HG03378 (cell line): ENCODE results near the gene DNTTIP2.
"Not testable (repeated sequence)": the region's sequence is repeated elsewhere in the genome, so short reads cannot be mapped to it uniquely, and the experiment has no call there.

ENCODE experiments used
- ATAC-seq: cut with Tn5 transposase; IDR thresholded peaks from one replicate; pipeline ENCODE4 v1.9.1; 2021; ENCODE audit warnings: mild to moderate bottlenecking, moderate library complexity; ENCODE audit not compliant: unreplicated experiment

The DNTTIP2 gene

DNA sequence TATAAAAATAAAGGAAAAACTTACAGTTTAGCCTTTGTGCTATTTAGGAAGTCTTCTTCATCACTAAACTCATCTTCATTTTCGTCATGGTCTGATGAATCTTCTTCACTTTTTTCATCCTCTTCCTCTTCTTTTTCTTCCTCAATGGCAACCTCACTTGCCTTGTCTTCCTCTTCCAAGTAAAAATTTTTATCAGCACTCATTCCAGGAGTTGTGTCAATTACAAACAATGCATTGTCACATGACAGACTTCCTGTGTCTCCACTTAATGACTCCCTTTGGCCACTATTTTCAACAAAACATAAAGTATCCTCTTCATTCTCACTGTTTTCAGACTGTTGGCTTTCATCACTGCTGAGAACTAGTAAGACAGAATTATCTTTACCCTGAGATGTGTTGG is 2.8 kb downstream of the DNTTIP2 start:
- no peak for ATAC-seq

DNA sequence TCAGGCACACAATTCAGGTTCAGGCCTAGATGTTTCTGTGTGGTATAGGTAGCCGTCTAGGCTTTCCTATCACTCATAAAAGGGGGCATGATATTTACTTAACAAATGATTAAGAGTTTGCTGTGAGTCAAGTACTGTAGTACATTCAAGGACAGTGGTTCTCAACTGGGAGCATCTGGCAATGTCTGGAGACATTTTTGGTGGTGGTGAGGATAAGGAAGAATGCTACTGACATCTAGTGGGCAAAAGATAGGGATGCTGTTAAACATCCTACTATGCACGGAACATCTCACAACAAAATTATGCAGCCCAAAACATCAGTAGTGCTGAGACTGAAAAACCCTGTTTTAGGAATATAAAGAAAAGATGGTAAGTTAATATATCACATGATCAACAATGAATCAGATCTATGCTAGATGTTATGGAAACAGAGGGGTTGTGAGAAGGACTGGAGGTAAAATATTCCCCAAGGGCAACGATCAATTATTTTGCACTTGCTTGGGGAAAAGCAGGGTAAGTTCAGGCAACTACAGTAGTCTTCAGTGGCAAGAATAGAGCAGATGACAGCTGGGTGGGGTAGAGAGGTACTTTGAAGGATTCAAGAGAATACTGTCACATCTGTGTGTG is 4.9 kb downstream of the DNTTIP2 start:
- ATAC-seq: no peak

DNA sequence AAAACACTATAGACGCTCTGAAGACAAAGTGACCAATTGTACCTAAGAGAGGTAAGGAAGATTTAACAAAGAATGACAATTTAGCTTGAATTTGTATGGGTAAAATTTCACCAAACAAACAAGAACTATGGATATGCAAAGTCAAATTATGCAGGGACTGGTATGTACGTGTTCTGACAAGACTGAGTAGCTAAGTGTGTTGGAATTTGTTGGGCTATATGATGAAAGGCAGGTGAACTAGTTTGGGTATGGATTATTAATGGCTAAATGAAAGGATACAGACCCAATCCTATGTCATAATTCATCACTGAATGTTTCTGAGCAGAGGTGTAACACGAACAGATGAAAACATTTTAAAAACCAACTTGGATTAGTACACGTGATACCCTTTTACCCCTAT is 7.6 kb downstream of the DNTTIP2 start:
- ATAC-seq: no peak

DNA sequence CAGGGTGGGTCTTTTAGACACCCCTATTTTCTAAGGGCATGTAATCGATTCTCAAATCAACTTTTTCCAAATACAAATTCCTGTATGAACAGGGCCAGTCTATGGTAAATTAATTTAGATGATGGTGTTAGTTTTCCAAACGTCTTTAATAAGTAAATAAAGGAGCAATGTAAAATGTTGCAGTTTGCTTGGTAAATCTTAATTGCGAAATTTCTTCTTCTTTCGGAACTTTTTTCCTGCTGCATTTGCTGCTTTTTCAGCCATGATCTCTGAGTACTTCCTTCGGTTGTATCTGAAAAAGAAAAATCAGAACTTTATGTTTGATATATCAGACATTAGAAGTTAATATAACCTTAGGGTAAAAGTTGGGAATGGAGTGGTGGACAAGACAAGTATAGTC is 9.4 kb downstream of the DNTTIP2 start:
- ATAC-seq: no peak

DNA sequence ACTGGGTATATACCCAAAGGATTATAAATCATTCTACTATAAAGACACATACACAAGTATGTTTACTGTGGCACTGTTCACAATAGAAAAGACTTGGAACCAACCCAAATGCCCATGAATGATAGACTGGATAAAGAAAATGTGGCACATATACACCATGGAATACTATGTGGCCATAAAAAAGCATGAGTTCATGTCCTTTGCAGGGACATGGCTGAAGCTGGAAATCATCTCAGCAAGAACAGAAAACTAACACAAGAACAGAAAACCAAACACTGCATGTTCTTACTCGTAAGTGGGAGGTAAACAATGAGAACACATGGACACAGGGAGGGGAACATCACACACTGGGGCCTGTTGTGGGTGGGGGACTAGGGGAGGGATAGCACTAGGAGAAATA is 10.5 kb downstream of the DNTTIP2 start:
- not testable (repeated sequence) for ATAC-seq

DNA sequence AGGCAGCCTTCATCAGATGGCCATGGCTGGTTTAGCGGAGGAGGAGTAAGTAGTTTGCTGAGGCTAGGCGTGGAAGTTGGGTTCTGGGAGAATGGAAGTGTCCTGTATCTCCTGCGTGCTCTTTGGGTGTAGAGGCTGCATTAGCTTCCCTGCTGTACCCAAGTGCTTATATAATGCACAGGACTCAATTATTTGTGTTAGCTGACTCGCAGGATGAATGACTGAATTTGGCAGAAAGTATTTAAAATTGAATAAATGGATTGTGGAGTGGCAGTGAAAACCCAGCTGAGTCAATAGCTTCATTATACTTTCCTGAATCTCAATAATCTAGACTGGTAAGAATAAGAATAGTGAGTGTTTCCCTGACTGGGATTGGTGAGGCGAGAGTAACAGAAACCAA is 13.8 kb downstream of the DNTTIP2 start:
- ATAC-seq: no peak

DNA sequence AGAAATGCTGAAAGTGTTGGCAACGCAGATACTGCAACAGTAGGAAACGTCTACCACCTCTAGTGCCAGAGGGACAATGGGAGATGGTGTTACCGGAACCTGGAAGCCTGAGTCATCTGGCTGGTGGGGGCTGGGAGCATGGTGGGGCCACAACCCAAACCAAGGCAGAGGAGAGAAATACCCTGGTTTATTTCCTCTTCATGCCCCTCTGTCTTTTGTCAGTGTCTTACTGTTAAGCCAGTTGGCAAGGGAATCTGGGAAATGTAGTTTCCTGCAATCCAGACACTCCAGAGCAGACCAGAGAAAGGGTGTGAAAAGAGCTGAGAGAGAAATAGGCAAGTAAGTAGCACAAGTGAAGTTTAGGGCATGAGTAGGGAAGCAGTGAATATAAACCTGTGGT is 14.8 kb downstream of the DNTTIP2 start:
- no peak for ATAC-seq

DNA sequence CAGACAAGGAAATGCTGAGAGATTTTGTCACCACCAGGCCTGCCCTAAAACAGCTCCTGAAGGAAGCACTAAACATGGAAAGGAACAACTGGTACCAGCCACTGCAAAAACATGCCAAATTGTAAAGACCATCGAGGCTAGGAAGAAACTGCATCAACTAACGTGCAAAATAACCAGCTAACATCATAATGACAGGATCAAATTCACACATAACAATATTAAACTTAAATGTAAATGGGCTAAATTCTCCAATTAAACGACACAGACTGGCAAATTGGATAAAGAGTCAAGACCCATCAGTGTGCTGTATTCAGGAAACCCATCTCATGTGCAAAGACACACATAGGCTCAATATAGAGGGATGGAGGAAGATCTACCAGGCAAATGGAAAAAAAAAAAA is 21.4 kb downstream of the DNTTIP2 start:
- not testable (repeated sequence) for ATAC-seq

DNA sequence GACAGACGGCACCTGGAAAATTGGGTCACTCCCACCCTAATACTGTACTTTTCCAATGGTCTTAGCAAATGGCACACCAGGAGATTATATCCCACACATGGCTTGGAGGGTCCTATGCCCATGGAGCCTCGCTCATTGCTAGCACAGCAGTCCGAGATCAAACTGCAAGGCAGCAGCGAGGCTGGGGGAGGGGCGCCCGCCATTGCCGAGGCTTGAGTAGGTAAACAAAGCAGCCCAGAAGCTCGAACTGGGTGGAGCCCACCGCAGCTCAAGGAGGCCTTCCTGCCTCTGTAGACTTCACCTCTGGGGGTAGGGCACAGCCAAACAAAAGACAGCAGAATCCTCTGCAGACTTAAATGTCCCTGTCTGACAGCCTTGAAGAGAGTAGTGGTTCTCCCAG is 23.0 kb downstream of the DNTTIP2 start:
- ATAC-seq: not testable (repeated sequence)

DNA sequence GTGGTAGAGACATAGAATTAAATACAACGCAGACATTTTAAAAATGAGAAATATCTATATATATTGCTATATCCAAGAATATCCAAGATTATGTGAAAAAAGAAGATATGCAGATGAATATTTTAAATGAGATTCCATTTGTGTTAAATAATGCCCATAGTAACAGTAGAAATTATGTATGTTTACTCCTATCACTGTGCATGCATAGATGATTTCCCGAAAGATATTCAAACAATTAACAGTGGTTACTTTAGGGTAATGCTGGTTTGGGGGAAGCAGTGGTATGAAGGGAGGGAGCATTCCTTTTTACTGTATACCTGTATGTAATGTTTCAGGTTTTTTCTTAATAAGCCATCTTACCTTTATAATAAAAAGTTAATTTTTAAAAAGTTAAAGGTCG is 25.1 kb downstream of the DNTTIP2 start:
- no peak for ATAC-seq

DNA sequence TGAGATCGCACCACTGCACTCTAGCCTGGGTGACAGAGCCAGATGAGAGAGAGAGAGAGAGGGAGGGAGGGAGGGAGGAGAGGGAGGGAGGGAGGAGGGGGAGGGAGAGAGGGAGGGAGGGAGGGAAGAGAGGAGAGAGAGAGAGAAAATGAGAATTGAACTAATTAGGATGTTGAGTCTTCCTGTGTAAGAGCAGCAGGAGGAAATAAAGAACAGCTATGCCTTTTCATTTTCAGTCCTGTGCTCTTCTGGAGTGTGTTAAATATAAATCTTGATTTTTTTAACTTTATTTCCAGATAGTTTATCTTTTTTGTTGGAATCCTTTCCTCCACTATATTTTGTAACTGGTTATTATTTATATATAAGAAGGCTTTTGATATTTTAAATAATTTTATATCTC is 27.1 kb downstream of the DNTTIP2 start:
- no peak for ATAC-seq

DNA sequence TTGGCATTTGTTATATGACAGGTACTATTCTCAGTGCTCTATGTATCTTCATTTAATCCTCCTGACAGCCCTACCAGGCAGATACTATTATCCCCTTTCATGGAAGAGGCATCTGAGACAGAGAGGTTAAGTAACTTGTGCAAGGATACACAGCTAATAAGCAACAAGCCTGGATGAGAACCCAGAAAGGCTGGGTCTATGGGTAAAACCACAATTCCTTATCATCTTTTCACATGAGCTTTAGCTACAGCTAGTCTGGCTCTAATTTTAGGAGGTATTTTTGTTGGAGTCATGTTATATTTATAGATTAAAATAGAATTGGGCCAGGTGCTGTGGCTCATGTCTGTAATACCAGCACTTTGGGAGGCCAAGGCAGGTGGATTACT is 27.7 kb downstream of the DNTTIP2 start:
- ATAC-seq: no peak

DNA sequence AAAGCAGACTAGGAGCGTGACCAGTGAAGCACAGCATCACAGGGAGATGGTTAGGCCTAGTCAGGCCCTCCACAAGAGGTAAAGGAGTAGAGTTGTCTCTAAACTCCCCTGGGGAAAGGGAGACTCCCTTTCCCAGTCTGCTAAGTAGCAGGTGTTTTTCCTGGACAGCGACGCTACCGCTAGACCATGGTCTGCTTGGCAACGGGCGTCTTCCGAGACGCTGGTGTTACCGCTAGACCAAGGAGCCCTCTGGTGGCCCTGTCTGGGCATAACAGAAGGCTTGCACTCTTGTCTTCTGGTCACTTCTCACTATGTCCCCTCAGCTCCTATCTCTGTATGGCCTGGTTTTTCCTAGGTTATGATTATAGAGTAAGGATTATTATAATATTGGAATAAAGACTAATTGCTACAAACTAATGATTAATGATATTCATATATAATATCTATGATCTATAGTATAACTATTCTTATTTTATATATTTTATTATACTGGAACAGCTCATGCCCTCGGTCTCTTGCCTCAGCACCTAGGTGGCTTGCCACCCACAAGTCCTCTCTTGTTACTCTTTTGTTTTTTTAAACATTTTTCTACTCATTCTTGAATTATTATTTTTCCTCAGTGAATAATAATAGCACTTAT is 28.2 kb downstream of the DNTTIP2 start:
- not testable (repeated sequence) for ATAC-seq

DNA sequence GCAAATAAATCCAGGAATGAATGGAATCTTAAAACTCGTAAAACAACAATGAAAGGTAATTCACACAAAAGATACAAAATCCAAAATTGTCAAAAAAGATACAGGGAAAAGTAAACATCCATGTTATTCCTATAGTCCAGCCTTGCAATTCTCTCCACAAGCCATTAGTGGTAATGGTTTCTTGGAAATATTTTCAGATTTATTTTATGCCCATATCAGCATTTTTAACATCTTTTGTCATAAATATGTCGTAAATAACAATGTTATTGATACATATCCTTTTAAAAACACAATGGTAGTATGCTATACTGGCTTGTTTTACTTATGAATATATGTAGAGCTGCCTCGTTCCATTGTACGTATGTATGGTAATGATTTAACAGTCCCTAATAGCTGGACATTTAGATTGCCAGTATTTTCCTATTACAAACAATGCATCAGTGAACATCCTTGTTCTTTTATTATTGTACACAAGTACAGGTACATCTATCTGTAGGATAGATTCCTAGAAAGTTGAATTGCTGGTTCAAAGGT is 30.6 kb downstream of the DNTTIP2 start:
- no peak for ATAC-seq

DNA sequence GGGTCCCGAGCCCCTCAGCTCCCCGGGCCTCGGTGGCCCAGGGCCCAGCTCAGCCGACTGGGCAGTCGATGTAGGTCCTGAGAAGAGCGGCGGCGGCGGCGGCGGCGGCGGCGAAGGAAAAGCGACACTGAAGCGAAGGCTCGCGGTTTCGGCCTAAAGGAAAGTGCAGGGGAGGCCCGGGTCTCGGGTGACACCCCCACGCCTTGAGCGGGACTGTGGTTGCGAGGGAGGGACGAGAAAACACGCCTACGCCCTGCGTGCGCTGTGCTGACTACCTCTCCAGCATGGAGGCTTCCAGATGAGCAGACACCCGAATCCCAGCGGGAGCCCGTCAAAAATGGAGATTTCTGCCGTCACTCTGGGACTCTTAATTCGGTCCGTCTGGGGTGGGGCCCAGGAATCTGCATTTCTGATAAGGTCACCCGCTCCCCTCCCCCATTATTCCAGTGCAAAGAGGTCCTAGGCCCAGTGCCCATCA is 31.2 kb downstream of the DNTTIP2 start:
- peak; percentile 28 for ATAC-seq

DNA sequence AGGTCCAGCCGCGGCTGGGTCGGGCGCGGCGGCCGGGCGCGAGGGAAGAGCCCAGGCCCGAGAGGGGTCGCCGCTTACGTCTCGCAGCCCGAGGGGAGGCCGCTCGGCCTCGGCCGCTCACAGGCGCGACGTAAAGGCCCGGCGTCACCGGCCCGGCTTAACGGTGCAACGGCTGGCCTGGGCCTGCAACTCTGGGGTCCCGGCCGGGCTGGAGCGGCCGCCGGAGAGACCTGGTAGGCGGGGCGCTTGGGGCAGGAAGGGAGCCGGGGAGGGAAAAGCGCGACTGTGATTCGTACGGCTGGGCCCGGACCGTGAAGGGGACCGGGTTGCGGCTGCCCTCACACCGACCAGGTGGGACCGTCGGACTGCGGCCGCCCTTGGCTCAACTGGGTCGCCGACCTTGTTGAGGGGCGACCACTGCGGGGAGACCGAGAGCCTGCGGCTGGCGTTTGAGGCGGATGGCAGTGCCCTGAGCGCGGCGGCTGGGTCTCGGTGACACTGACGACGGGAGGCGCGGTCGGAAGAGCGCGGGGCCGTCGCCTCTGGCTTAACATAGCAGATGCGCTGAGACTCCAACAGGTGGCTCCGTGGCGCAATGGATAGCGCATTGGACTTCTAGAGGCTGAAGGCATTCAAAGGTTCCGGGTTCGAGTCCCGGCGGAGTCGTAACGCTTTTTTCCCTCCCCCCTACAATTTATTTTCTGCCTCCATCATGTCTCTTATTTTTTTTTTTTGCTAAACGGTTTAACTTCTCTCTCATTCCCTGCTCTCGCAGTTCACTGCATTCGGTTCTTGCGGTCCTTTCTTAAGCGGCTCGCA is 31.8 kb downstream of the DNTTIP2 start:
- ATAC-seq: peak; percentile 79

DNA sequence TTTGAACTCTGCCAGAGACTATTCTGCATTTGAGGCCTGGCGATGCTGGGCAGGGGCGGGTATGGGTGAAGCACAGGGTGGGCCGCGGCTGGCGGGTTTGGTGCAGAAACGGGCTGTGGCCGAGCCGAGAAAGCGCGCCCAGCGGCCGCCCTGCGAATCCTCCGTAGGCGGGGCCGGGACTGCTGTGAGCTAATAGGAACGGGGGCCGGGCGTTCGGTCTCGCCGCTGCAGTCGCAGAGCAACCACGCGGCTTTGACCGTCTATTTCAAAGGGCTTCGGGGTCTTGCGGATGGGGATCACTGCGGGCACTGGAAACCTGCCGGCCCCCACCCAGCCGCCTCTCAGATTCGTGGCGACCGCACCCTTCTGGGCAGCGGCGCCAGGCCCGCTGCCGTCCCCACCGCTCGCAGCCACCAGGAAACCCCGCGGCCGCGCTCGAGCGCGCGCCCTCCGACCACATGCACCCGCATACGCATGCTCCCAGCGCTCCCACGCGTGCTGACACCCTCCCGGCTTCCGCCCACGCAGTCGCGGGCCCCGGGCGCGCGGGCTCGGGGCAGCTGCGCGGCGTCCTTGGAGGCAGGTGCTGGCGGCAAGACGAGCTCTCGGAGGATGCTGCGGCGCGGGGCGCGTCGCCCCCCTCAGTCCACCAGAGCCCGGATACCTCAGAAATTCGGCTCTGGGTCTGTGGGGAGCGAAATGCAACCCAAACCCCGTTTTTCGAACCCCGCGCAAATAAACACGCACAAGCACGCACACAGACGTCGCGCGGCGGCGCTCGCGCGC is 32.6 kb downstream of the DNTTIP2 start:
- peak; percentile 36 for ATAC-seq

DNA sequence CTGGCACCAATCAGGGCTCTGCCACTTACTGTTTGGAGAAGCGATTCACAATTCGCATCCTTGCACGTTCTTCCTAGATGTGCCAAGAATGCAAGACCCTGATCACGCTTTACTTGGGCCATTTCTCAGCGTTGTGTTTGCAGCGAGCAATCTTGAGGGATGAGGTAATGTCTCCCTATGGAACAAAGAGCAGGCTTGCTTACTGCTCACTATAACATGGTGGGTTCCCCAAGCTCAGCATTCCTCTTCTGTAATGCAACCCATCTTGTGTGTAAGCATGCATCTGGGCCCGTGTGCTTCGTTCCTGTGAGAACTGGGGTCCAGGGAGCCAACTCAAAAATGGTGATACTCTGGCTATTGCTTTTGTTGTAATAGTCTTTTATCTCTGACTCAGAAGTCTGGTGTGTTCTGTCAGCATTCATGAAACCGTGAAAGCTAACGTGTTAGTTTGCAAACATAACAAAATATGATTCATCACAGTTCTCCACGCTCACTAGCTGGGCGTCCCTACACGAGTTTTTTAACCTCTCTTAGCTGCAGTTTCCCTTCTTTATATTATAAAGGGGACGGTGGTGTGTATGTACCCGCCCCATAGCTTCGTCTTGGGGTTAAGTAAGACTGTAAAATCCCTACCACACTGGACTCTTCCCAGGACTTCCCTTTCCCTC is 33.3 kb downstream of the DNTTIP2 start:
- peak; percentile 17 for ATAC-seq

DNA sequence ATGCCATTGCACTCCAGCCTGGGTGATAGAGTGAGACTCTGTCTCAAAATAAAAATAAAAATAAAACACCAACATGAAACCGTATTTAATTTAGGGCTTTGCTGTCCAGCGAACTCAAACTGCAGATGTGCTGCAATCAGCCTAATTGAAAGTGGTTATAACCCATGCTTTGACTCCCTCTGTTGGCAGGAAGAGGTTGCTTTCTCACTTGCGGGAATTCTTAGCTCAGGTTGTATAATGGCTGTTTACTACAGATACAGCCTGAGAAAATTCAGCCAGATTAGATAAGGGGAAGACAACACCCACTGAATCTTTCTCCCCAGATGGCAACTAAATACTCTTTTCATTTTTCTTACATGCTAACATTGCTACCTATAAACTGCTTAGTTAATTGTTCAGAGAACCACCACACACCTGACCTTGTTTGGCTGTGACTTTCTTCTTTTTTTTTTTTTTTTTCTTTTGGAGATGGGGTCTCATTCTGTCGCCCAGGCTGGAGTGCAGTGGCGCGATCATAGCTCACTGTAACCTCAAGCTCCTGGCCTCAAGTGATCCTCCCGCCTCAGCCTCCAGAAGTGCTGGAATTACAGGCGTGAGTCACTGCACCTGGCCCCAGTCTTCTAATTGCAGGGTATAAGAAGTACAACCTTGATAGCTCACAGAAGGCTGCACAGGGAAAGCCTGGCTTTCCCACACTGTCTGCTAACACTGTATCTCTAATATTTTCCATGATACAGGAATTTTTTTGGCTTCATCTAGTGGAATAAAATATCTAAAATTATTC is 34.6 kb downstream of the DNTTIP2 start:
- ATAC-seq: no peak
